ENCODE measurements around the gene RTN4.

DNA sequence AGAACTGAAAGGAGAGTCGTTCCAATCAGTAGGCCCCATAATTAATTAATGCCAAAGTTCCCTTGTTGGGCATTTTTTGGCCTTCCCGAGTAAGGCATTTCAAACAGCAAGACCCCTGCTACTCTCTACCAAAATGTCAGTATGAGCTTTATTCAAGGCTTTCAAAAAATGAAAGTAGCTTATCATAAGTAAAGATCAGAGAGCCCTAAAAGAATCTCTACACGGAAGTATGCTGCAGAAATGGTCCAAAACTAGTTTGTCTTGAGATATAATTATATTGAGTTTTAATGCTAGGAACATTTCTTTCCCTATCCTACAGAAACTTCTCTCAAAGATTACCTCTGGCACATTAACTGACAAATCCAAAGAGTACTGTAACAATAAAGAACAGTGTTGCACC is 43.9 kb downstream of the RTN4 start:
- TF ChIP-seq, protein P1, sequence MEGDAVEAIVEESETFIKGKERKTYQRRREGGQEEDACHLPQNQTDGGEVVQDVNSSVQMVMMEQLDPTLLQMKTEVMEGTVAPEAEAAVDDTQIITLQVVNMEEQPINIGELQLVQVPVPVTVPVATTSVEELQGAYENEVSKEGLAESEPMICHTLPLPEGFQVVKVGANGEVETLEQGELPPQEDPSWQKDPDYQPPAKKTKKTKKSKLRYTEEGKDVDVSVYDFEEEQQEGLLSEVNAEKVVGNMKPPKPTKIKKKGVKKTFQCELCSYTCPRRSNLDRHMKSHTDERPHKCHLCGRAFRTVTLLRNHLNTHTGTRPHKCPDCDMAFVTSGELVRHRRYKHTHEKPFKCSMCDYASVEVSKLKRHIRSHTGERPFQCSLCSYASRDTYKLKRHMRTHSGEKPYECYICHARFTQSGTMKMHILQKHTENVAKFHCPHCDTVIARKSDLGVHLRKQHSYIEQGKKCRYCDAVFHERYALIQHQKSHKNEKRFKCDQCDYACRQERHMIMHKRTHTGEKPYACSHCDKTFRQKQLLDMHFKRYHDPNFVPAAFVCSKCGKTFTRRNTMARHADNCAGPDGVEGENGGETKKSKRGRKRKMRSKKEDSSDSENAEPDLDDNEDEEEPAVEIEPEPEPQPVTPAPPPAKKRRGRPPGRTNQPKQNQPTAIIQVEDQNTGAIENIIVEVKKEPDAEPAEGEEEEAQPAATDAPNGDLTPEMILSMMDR (IDR thresholded peaks at IDR 0.05), result no peak
- TF ChIP-seq POLR2A (IDR thresholded peaks at IDR 0.05), result no peak

All from body of pancreas (tissue), 4 donors.